ENCODE measurements around the gene ZRANB2. TPM values are rescaled to one million over a fixed set of nuclear protein-coding genes. Genes with fewer than 3 reads are reported as not detected.
A peak's percentile ranks its signal among the peaks of the same experiment; 100 is the strongest.

Gene ZRANB2
- total RNA-seq, 1 experiment from 2014 or later, result 112 TPM

GRCh38 chr1:71087713-71088112 is 6.9 kb upstream of the ZRANB2 start:
- CTCF ChIA-PET, result no interaction called here
- no peak for DNase-seq (ENCODE audit: low spot score)
- H3K27me3 ChIP-seq (replicated peaks; ENCODE audit: insufficient read depth, low read depth, low read length, poor library complexity), result no peaks in the 10 kb centered on the region
- H3K9me3 ChIP-seq (ENCODE audit: low read depth, low read length, poor library complexity, severe bottlenecking), result no peaks in the 10 kb centered on the region
- BruUV-seq (replicated peaks), result no TSS peak
- no peak for TF ChIP-seq CTCF (conservative IDR thresholded peaks at IDR 0.05; ENCODE audit: low read depth, low read length)
- no peak for TF ChIP-seq EZH2 (IDR thresholded peaks at IDR 0.05; ENCODE audit: borderline replicate concordance, low read depth, low read length, poor library complexity, severe bottlenecking)
- POLR2A ChIA-PET (ENCODE audit: low non-redundant PET), result no interaction called here
- H3K27ac ChIP-seq (ENCODE audit: low read depth, low read length, poor library complexity, severe bottlenecking), result no peak overlapping the region
- H3K4me1 ChIP-seq (ENCODE audit: insufficient read depth, low read length, poor library complexity, severe bottlenecking), result no peaks in the 10 kb centered on the region
- no peak overlapping the region for H3K4me3 ChIP-seq (ENCODE audit: low read depth, low read length, poor library complexity, severe bottlenecking)
- H3K36me3 ChIP-seq (ENCODE audit: insufficient read depth, low read length, poor library complexity, severe bottlenecking), result no peaks in the 10 kb centered on the region
- intact Hi-C loops (cut with micrococcal nuclease; ENCODE audit: unreplicated experiment), result loop anchor here (10.0 kb wide), 1 partner anchor 1617 kb away; no protein-coding TSS in a partner anchor

- H3K27me3 ChIP-seq (replicated peaks; ENCODE audit: insufficient read depth, low read depth, low read length, poor library complexity), result no peaks in the 10 kb centered on the region
- H3K4me3 ChIP-seq (ENCODE audit: low read depth, low read length, poor library complexity, severe bottlenecking), result no peak overlapping the region
- H3K27ac ChIP-seq (ENCODE audit: low read depth, low read length, poor library complexity, severe bottlenecking), result no peak overlapping the region
- TF ChIP-seq EZH2 (IDR thresholded peaks at IDR 0.05; ENCODE audit: borderline replicate concordance, low read depth, low read length, poor library complexity, severe bottlenecking) (no peak), CTCF (conservative IDR thresholded peaks at IDR 0.05; ENCODE audit: low read depth, low read length) (0 out of 2 replicates have a peak, but pooled peaks have one; percentile 23)
- intact Hi-C loops (cut with micrococcal nuclease; ENCODE audit: unreplicated experiment), result loop anchor here (10.0 kb wide), 1 partner anchor 1618 kb away; no protein-coding TSS in a partner anchor
- H3K4me1 ChIP-seq (ENCODE audit: insufficient read depth, low read length, poor library complexity, severe bottlenecking), result no peaks in the 10 kb centered on the region
- DNase-seq (ENCODE audit: low spot score), result peak; percentile 13
- POLR2A ChIA-PET (ENCODE audit: low non-redundant PET), result no interaction called here
- no peaks in the 10 kb centered on the region for H3K36me3 ChIP-seq (ENCODE audit: insufficient read depth, low read length, poor library complexity, severe bottlenecking)
- no peaks in the 10 kb centered on the region for H3K9me3 ChIP-seq (ENCODE audit: low read depth, low read length, poor library complexity, severe bottlenecking)
- CTCF ChIA-PET, result no interaction called here
- no TSS peak for BruUV-seq (replicated peaks)
Observed at GRCh38 chr1:71087060-71087459, 6.2 kb upstream of the ZRANB2 start.

- H3K36me3 ChIP-seq (ENCODE audit: insufficient read depth, low read length, poor library complexity, severe bottlenecking), result no peaks in the 10 kb centered on the region
- H3K9me3 ChIP-seq (ENCODE audit: low read depth, low read length, poor library complexity, severe bottlenecking), result no peaks in the 10 kb centered on the region
- DNase-seq (ENCODE audit: low spot score), result no peak
- H3K4me3 ChIP-seq (ENCODE audit: low read depth, low read length, poor library complexity, severe bottlenecking), result no peak overlapping the region
- CTCF ChIA-PET, result no interaction called here
- intact Hi-C loops (cut with micrococcal nuclease; ENCODE audit: unreplicated experiment), result loop anchor here (10.0 kb wide), 1 partner anchor 1618 kb away; no protein-coding TSS in a partner anchor
- no peaks in the 10 kb centered on the region for H3K27me3 ChIP-seq (replicated peaks; ENCODE audit: insufficient read depth, low read depth, low read length, poor library complexity)
- H3K4me1 ChIP-seq (ENCODE audit: insufficient read depth, low read length, poor library complexity, severe bottlenecking), result no peaks in the 10 kb centered on the region
- no peak for TF ChIP-seq EZH2 (IDR thresholded peaks at IDR 0.05; ENCODE audit: borderline replicate concordance, low read depth, low read length, poor library complexity, severe bottlenecking)
- no peak for TF ChIP-seq CTCF (conservative IDR thresholded peaks at IDR 0.05; ENCODE audit: low read depth, low read length)
- no TSS peak for BruUV-seq (replicated peaks)
- POLR2A ChIA-PET (ENCODE audit: low non-redundant PET), result no interaction called here
- H3K27ac ChIP-seq (ENCODE audit: low read depth, low read length, poor library complexity, severe bottlenecking), result no peak overlapping the region
Observed at GRCh38 chr1:71086331-71086730, 5.5 kb upstream of the ZRANB2 start.
